Measurements from ENCODE around the gene RBP2.

Gene RBP2

GRCh38 chr3:139476348-139476747, at the start of gene RBP2:
TSS of gene RBP2 (minus strand) at chr3:139476516. CDS start at chr3:139476459, 57 bp downstream.
- no peak for DNase-seq

DNA sequence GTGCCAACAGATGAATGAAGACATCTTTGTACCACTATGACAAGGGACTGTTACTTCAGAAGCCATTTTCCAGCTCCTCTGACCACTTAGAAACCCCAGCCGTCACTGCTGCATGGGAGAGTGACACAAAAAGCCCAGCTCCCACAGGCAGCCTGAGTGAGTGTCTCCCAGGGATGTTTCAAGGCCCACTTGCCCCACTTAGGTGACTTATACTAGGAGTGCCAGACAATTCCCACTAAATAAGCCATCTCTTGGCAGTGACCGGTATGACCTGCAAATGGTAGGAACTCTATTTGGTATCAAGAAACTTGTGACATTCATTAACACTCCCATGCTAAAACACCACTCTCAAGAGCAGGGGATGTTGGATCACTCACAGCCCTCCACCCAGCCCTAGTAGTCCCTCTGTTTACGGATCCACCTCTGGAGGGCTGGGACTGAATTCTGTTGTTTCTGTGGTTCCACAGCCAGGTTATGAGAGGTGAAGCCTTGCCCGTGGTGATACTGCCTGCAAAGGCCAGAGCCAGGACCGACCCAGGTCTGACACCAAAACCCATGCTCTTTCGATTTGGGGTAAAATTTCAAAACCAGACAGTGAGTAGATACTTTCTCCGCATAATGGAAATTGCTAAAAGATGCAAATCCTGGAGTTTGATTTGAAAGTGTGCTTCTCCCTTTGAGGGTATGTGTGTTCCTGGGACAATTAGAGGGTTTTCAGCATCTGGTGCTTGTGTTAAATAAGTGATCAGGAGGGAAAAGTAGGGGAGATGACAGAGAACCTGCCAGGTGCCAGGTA, 48.7 kb upstream of the RBP2 start:
- DNase-seq, result no peak

- no peak for DNase-seq
These were observed 47.4 kb upstream of the RBP2 start for GRCh38 chr3:139523718-139524117.

DNA sequence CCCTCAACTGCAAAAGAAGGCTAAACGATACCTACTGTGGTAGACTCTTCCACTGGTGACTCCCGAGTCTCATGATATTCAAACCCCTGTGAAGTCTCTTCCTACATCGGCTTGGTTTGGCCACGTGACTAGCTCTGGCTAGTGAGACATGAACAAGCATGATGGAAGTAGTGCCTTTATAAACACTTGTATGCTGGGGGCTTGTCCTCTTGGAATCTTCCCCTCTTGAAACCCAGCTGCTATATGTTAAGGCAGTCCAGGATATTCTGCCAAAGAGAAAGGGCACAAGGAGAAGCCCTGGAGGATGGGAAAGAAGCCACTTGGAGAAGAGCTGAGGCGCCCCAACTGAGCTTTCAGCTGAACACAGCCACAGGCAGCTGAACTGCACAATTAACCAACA, 46.9 kb upstream of the RBP2 start:
- no peak for DNase-seq

GRCh38 chr3:139522421-139522820, 46.1 kb upstream of the RBP2 start:
- DNase-seq, result no peak

DNA sequence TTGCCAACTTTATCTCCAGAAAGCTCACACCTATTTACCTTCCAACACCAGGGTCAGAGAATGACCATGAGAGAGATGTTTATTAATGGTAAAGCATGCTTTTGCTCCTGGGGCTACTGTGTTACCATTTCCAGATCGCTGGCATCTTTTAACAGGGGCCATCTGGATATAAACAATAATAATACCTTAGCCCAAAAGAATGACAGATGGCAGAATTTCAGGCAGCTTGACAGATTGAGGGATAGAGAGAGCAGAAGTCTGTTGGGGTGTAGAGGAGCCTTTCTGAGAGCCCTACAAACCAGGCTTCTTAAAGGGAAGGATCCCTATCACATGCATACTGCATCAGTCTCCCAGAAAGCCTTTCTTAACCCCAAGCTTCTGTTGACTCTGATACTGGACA, 45.5 kb upstream of the RBP2 start:
- DNase-seq, result no peak

GRCh38 chr3:139521144-139521543, 44.8 kb upstream of the RBP2 start:
- no peak for DNase-seq

DNA sequence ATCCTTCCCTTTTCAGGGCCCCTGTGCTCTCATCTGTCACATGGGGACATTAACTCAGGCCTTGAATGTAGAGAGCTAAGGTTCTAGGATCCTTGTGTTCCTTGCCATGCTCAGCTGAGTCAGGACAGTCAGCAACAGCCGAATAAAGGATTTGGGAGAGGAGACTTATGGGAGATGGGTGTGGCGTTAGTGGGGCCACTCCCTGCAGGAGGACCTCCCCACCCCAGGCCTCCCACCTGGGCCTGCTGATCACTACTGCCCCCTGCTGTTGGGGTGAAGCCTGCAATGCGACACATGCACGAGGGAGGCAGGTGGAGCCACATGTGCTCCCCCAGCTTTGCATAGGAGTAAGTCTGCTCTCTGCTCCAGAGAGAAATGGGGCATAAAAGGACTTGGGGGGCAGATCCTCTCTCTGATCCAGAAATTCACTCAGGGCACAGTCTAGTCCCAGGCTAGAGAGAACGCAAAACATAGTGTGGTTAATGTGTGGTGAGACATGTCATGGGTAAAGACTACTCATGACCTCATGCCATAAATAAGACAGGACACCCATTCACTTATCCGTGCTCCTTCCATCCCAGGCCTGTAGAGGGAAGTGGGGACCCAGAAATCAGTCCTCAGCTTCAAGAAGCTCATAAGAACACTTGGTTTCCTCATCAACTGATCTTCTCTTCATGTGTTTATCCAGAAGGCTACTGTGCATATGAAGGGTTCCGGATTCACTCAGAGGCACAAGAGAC, 43.9 kb upstream of the RBP2 start:
- no peak for DNase-seq

DNA sequence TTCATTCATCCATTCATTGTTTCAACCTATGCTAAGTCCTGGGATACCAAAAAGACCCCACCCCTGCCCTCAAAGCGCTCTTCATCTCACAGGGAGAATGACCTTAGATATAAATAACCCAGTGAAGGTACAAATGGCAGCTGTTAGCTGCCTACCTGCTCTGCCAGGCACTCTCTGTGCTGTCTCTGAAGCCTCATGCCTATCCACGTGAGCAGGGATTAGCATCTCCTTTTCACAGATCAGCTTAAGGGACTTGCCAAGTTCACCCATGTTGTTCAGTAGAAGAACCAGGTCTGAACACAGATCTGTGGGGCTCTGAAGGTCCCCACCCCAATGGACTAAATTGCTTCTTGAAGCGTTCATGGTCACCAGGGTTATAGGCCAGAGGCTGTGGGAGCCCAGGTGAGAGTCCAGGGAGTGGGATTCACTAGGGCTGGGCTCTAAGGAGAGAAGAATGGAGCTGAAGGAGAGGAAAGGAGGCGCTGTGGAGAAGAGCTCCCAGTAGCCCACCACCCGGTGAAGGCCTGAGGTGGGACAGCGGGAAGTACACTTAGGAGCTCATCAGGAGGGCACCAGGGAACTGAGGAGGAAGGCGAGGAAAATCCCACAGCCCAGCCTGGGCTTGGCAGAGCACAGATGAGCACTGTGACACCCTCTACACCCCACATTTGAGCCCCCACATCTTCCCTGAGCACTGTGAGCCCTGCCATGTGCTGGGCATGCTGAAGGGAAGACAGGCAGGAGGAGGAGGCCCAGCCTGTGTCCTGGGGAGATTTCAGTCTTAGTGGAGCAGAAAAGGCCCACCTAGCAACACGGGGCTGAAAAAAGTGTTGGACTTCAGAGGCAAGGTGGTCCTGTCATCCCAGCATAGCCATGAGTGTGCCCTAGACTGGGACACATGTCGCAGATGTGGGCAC, 42.9 kb upstream of the RBP2 start:
- no peak for DNase-seq

GRCh38 chr3:139518306-139518705, 42.0 kb upstream of the RBP2 start:
- no peak for DNase-seq

- DNase-seq, result no peak
These were observed 41.2 kb upstream of the RBP2 start for GRCh38 chr3:139517321-139518065.

DNA sequence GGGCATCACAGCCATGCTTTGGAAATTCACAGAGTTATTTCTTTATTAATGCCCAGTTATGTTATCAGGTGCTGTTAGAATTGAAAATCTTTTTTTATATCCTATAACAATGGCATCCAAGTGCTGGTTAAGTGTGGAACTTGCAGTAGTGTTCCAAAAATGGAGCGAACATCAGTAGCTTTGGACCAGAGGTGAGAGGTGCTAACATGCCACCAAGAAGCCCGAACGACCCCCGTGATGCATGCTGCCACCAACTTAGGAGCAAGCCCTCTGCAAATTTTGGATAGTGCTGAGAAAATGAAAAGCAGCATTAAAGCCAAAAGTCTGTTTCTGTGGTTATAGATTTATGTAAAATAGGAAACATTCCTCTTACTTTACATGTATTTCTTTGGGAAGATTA, 38.4 kb upstream of the RBP2 start:
- no peak for DNase-seq

DNA sequence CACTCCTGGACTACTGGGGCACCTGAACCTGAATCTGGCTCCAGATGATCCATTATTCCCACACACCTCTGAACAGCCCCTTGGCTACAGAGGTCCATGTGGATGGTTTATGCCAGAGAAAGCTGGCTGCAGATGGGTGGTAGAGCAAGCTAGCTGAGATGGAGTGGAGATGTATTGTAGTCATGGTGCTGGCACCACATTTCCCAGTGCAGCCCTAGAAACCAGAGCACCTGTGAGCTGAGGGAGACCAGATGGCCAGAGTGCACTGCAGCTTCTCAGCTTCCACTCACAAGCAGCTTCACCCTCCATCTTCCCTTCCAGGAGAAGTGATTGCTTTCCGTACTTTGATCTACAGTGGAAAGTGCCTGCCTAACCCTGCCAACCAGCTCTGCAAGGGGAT, 33.3 kb upstream of the RBP2 start:
- DNase-seq, result no peak

DNA sequence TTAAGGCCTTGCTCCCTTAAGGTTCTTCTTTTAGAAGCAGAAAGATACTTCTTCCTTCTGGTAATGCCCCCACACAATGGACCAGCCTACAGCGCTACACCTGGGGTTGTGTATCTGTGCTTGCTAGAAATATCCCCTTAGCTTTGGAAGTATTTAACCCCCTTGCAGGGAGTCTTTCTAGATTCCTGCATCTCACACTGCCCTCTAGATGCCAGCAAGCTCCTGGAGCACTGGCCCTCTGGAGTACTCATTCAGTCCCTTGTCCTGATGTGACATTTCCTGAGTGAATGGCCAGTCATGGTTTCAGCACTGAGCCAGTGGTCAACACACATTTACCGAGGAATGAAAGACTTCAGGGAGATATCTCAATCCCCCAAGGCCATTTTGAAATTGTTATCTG, 30.4 kb upstream of the RBP2 start:
- no peak for DNase-seq

DNA sequence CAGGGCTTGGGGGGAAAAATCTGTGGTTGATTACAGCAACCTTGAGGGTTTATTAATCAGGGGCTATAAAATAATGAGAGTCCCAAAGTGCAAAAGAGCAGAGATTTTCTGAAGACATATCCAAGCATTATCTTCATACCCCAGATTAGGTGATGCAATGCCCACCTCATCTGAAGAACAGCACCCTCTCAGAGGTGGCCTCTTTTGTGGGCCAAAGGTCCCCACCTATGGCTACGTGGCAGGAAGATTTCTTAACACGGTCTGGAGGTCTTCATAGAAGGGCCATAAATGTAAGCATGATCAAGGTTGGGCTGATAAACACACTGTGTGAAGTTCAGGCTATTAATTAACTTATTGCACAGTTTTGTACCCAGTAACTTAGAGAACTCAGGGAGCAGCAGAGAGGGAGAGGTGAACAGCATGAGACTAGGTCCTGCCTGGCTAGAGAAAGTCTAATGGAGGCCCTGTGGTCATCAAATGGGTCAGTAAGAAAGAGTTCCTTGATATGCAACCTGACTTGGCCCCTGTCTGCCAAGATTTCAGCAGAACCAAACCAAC, 29.6 kb upstream of the RBP2 start:
- no peak for DNase-seq

- DNase-seq, result no peak
These were observed 23.2 kb upstream of the RBP2 start for GRCh38 chr3:139499536-139499935.

- DNase-seq, result no peak
These were observed 17.6 kb upstream of the RBP2 start for GRCh38 chr3:139493826-139494385.

- DNase-seq, result no peak
These were observed 15.7 kb upstream of the RBP2 start for GRCh38 chr3:139491966-139492365.

DNA sequence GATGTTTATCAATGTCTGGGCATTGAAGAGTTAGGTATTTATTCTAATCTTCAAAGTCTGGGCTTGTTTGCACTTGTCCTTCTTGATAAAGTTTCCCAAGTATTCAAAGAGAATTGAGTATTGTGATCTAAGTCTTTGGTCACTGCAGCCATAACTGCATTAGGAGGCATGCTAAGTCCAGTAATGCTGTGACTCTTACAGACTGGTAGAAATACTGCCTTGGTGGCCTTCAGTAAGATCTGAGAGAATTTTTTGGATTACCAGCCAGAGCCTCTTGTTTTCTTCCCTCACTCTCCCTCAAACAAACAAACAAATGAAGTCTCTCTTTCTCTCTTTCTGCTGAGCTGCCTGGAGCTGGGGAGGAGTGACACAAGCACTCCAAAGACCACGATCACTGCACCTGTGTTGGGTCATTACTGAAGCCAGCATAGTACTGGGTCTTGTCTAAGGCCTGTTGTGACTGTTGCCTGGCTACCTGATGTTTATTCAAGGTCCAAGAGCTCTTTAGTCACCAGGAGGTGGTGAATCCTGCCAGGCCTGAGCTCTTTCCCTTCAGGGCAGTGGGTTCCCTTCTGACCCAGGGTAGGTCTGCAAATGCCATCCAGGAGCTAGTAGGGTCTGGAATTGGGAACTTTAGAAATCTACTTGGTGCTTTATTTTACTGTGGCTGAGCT, 14.8 kb upstream of the RBP2 start:
- no peak for DNase-seq

- no peak for DNase-seq
These were observed 5.9 kb upstream of the RBP2 start for GRCh38 chr3:139482206-139482605.

DNA sequence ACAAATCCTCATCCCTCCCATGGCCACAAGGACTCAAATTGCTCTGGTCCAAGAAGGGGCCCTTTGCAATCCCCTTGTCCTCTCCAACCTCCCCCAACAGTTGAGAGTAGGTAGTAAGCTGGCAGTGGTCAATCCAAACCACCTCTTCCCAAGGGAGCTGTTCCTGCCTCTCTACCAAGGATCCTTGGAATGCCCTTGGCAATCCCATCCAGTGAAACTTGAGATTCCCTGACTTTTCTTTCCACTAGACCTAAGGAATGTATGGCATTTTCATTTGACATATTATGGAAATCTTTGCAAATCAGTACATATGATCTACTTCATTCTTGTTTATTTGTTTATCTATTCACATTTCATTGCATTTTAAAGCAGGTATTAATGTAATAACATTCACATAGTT, 4.8 kb upstream of the RBP2 start:
- DNase-seq, result no peak
